Activated naive CD8-positive, alpha-beta T cell treated with anti-CD3 and anti-CD28 coated beads, Interleukin-2, amount 10 ng/mL, durations not matched to agents 7 days and 5 days (primary cell): Measurements from ENCODE around the gene NKTR. TPM values are rescaled to one million over a fixed set of nuclear protein-coding genes. Genes with fewer than 3 reads are reported as not detected.

Source experiments
- ATAC-seq: fragments of 150-1000 bp; cut with Tn5 transposase; one replicate; pipeline ENCODE4 v1.10.0; 2021; ENCODE audit warnings: low read depth, moderate library complexity
- POLR2A ChIA-PET: fragments of 350-600 bp; sonication (Branson Sonifier 250); formaldehyde crosslinking; loops from one replicate; lab custom pipeline; 2021; ENCODE audit warnings: antibody characterized with exemption; lab: Charles Lee
- DNase-seq: peaks from one replicate; pipeline ENCODE4 v3.0.0; 2021
- H3K27ac Mint-ChIP-seq: one replicate; pipeline ENCODE4 v1.8.0; 2022; ENCODE audit warnings: mild to moderate bottlenecking, mixed read lengths
- H3K27me3 Mint-ChIP-seq: one replicate; pipeline ENCODE4 v1.8.0; 2022; ENCODE audit warnings: mild to moderate bottlenecking, moderate library complexity, mixed read lengths
- H3K36me3 Mint-ChIP-seq: one replicate; pipeline ENCODE4 v1.8.0; 2021; ENCODE audit warnings: mild to moderate bottlenecking, mixed read lengths
- H3K4me1 Mint-ChIP-seq: one replicate; pipeline ENCODE4 v1.8.0; 2021; ENCODE audit warnings: mixed read lengths
- H3K4me3 Mint-ChIP-seq: one replicate; pipeline ENCODE4 v1.8.0; 2022; ENCODE audit warnings: mild to moderate bottlenecking, moderate library complexity, mixed read lengths
- H3K9me3 Mint-ChIP-seq: one replicate; pipeline ENCODE4 v1.8.0; 2021; ENCODE audit warnings: mixed read lengths
- total RNA-seq, 2 experiments: library from RNA; stranded (reverse); gene quantifications; one replicate each; pipeline ENCODE4 v1.2.3, GENCODE V29; 2021

NKTR gene
- total RNA-seq, 2 experiments from 2014 or later = 150 to 152 TPM

DNA sequence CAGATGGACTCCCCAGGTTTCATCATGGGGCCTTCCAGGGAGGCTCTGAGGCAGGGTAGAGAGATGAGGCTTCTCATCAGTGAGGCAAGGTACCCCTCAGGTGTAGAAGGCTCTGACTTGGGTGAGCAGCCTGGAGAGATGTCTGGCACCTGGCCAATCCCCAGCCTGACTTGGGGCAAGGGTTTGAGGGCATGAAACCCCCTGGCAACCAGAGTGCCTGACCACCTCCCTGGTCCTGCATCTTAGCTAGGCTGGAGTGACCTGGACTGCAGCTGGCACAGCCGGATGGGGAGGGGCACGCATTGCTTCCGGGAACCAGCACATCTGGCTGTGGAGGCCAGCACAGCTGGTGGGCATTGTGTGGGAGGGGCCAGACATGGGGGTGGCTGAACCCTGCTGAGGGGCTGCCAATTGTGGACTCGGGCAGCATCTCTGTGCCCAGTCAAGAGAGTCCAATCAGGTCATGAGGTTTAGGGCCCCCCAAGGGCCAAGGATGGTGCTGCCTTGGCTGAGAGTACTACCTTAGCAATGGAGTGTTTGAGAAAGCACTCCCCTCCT is 54.9 kb downstream of the NKTR start:
- Mint-ChIP-seq H3K4me3 (peak overlapping the region; percentile 22), H3K27ac (no peak overlapping the region), H3K9me3 (no peaks in the 10 kb centered on the region), H3K4me1 (peaks cover 19% of the 10 kb centered on the region), H3K27me3 (peaks cover 4% of the 10 kb centered on the region), H3K36me3 (peaks cover 1% of the 10 kb centered on the region)
- peak; percentile 35 for DNase-seq
- ATAC-seq = no peak
- POLR2A ChIA-PET = no interaction called here

DNA sequence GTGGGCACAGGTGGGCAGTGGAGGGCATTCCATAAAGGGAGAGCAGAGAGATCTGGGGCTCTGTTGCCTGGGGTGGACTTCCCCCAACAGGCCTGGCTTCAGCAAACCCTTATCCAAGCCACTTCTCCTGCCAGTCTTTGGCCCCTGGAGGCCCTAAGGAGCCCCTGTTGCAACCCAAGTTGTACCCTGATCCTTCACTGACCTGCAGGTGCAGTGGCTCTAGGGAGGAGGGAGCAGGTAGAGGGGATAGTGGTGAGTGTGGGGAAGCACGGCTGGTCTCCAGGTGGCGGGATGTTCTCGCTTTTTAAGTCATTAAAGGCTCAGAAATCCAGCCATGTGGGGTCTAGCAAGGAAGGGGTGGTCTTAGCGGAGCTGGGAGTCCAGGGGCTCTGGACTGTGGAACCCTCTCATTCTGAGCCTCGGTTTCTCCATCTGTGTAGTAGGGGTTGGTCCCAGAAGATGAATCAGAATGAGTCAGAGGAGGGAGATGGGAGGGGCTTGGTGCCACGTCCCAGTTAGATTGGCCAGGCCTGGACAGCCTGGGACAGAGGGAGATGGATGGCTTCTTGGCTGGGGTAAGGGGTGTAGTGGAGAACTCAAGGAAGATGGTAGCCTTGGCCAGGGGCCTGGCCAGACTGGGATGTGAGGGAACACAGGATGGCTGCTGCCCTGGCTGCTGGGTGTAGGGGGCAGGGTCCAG is 55.6 kb downstream of the NKTR start:
- POLR2A ChIA-PET = no interaction called here
- Mint-ChIP-seq H3K36me3 (peaks cover 1% of the 10 kb centered on the region), H3K4me3 (no peak overlapping the region), H3K27me3 (peaks cover 4% of the 10 kb centered on the region), H3K9me3 (no peaks in the 10 kb centered on the region), H3K4me1 (peaks cover 19% of the 10 kb centered on the region), H3K27ac (no peak overlapping the region)
- ATAC-seq (no peak), DNase-seq (no peak)

DNA sequence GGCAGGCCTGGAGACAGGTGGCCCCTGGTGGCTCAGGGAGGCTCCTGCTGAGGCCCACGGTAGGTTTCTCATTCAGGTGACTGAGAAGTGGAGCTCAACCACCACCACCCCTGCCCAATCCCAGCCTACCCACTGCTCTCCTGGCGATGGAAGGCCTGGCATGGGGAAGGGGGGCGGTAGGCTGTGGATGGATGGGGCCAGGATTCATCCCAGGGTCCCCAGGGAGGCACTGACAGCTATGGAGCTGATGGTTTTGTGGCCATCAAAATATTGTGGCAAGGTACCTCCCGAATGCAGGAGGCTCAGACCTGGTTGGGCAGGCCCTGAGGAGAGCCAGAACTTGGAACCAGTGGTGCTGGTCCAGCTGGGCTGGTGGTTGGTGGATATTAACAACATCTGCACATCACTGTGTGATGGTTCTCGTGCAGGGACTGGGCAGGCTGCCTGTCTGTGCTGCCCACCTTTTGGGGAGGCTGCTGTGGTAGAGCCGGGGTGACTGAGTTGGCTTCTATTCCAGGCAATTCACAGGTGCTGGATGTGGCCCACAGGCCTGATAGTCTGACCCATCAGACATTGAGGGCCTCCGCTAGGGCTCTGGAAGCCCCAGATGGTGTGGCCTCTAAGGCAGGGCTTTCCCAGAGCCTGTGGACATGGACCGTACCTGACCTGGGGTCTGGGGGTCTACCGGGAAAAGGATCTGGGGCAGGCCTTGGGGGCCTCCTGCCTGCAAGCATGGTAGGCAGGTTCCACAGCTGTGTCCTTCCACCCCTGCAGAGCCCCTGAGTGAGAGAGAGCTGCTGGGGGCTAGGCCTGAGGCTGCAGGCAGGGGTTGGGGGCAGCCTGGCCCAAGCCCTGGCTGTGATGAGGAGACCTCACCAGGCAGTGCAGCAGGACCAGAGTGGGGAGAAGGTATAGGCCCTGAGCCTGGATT is 56.5 kb downstream of the NKTR start:
- Mint-ChIP-seq H3K36me3 (peaks cover 1% of the 10 kb centered on the region), H3K4me1 (peaks cover 17% of the 10 kb centered on the region), H3K9me3 (no peaks in the 10 kb centered on the region), H3K27me3 (peaks cover 4% of the 10 kb centered on the region), H3K27ac (no peak overlapping the region), H3K4me3 (no peak overlapping the region)
- POLR2A ChIA-PET = no interaction called here
- DNase-seq = peak; percentile 31
- ATAC-seq = no peak

DNA sequence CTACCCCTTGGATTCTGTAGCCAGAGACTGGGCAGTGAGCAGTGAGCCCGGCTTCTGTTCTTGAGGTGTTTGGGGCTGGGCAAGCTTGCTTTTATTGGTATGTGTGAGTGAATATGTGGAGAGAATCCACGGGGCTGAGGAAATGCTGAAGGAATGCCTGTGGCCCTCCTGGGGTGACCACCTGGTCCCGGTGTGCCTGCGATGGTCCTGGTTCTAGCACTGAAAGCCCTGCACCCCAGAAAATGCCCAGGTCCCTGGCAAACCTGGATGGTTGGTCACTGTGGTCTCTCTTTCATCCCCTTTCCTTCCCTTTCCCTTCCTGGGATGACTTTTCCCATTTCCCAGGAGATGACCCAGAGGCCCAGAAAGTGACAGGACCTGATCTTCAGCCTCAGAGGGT is 57.2 kb downstream of the NKTR start:
- Mint-ChIP-seq H3K27ac (peak overlapping the region; percentile 28), H3K4me3 (no peak overlapping the region)
- POLR2A ChIA-PET = no interaction called here

DNA sequence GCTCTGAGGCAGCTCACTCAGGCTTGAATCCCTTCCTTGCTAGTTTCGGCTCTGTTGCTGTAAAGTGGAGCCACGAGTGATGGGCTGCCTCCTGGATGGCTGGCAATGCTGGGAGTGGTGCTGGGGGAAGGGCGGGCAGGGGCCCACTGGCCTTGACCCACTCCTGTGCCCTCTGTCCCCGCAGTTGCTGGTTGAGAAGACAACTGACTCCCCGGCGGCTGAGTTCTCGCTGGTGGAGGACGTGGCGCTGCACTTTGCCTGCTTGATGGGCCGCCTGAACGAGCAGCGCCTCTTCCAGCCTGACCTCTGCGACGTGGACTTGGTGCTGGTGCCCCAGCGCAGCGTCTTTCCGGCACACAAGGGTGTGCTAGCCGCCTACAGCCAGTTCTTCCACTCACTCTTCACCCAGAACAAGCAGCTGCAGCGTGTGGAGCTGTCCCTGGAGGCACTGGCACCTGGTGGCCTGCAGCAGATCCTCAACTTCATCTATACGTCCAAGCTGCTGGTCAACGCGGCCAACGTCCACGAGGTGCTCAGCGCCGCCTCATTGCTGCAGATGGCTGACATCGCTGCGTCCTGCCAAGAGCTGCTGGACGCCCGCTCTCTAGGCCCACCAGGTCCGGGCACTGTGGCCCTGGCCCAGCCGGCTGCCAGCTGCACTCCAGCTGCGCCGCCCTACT is 57.7 kb downstream of the NKTR start:
- Mint-ChIP-seq H3K4me3 (no peak overlapping the region), H3K36me3 (peaks cover 1% of the 10 kb centered on the region), H3K4me1 (peaks cover 5% of the 10 kb centered on the region), H3K9me3 (no peaks in the 10 kb centered on the region), H3K27ac (peak overlapping the region; percentile 28), H3K27me3 (peaks cover 4% of the 10 kb centered on the region)
- ATAC-seq = no peak
- POLR2A ChIA-PET = no interaction called here
- no peak for DNase-seq

More for the DNA sequence above, 57.2 kb downstream of the NKTR start:
- ATAC-seq = no peak
- H3K9me3 Mint-ChIP-seq = no peaks in the 10 kb centered on the region
- H3K27me3 Mint-ChIP-seq = peaks cover 4% of the 10 kb centered on the region
- H3K4me1 Mint-ChIP-seq = peaks cover 10% of the 10 kb centered on the region
- peaks cover 1% of the 10 kb centered on the region for H3K36me3 Mint-ChIP-seq
- no peak for DNase-seq

DNA sequence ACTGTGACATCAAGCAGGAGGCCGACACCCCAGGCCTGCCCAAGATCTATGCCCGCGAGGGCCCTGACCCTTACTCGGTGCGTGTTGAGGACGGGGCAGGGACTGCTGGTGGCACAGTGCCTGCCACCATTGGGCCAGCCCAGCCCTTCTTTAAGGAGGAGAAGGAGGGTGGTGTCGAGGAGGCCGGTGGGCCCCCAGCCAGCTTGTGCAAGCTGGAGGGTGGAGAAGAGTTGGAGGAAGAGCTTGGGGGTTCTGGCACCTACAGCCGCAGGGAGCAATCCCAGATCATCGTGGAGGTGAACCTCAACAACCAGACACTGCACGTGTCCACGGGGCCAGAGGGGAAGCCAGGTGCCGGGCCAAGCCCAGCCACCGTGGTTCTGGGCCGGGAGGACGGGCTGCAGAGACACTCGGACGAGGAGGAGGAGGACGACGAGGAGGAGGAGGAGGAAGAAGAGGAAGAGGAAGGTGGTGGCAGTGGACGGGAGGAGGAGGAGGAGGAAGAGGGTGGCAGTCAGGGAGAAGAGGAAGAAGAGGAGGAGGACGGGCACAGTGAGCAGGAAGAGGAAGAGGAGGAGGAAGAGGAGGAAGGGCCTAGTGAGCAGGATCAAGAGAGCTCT is 58.4 kb downstream of the NKTR start:
- ATAC-seq (no peak), DNase-seq (no peak)
- no peaks in the 10 kb centered on the region for H3K9me3 Mint-ChIP-seq
- POLR2A ChIA-PET = no interaction called here
- H3K27ac Mint-ChIP-seq = no peak overlapping the region
- no peaks in the 10 kb centered on the region for H3K36me3 Mint-ChIP-seq
- no peaks in the 10 kb centered on the region for H3K4me1 Mint-ChIP-seq
- peaks cover 4% of the 10 kb centered on the region for H3K27me3 Mint-ChIP-seq
- H3K4me3 Mint-ChIP-seq = no peak overlapping the region

DNA sequence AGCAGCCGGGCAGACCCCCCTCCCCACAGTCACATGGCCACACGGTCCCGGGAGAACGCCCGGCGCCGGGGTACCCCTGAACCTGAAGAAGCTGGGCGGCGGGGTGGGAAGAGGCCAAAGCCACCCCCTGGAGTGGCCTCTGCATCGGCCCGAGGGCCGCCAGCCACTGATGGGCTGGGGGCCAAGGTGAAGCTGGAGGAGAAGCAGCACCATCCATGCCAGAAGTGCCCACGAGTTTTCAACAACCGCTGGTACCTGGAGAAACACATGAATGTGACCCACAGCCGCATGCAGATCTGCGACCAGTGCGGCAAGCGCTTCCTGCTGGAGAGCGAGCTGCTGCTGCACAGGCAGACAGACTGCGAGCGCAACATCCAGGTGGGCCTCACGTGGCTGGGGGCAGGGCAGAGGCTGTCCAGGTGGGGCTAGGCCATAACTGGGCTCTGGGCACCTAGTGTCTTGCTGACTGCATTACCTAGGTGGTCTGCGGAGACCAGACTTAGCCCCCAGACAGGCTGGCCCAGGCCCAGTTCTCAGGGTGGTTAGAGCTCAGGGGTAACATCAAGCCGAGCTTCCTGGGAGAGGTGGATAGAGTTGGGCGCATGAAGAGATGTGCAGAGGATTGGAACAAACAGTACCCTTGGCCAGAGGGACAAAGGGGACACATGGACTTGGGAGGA is 59.1 kb downstream of the NKTR start:
- Mint-ChIP-seq H3K9me3 (no peaks in the 10 kb centered on the region), H3K36me3 (no peaks in the 10 kb centered on the region), H3K4me3 (no peak overlapping the region), H3K27me3 (peaks cover 4% of the 10 kb centered on the region), H3K4me1 (no peaks in the 10 kb centered on the region), H3K27ac (no peak overlapping the region)
- ATAC-seq (no peak), DNase-seq (no peak)
- POLR2A ChIA-PET = no interaction called here

DNA sequence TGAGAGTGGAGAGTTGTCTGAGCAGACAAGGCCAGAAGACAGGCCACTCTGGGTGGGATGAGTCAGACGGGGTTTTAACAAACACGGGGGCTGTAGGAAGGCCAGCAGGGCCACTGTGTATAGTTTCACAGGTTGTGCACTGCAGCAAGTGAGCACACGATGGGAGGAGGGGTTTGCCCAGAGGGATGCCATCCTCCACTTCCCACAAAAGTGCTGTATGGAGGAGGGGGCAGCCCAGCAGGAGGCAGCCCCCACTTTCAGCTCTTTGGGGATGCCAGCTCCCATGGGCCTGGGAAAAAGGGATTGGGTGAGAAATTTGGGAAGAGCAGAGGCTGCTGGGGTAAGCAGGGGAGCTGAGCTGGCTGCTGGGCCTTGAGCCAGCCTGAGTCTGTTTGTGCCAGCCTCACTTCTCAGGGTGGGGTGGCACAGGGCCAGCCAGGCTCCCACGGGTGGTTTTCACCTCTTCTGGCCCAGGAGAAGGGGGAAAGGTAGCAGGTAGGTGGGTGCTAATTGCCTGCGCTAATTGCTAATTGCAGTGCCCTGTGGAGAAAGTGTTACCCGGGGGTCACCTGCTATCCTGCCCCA is 59.7 kb downstream of the NKTR start:
- Mint-ChIP-seq H3K4me3 (no peak overlapping the region), H3K9me3 (no peaks in the 10 kb centered on the region), H3K27me3 (peaks cover 2% of the 10 kb centered on the region), H3K36me3 (no peaks in the 10 kb centered on the region), H3K27ac (no peak overlapping the region), H3K4me1 (no peaks in the 10 kb centered on the region)
- POLR2A ChIA-PET = no interaction called here
- no peak for ATAC-seq
- DNase-seq = no peak

DNA sequence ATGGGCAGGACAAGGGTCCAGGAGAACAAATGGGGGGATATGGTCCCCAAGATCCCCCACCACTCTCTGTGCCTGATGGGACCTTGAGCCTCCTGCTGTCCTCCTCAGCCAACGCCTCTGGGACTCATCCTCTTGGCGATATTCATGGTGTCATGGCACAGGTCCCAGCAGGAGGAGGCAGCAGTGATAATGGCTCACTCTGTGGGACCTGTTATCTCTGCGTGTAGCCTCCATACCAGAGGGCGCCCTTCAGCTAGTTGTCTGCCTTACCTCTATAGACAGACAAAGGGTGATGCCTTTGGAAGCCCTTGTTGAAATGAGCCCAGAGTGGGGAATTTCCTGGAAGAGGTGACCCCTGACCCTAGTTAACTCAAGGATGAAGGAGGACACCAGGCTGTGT is 60.4 kb downstream of the NKTR start:
- POLR2A ChIA-PET = no interaction called here
- Mint-ChIP-seq H3K4me3 (no peak overlapping the region), H3K36me3 (no peaks in the 10 kb centered on the region), H3K9me3 (no peaks in the 10 kb centered on the region), H3K27ac (no peak overlapping the region), H3K4me1 (no peaks in the 10 kb centered on the region), H3K27me3 (no peaks in the 10 kb centered on the region)
- ATAC-seq (peak; percentile 27), DNase-seq (no peak)

DNA sequence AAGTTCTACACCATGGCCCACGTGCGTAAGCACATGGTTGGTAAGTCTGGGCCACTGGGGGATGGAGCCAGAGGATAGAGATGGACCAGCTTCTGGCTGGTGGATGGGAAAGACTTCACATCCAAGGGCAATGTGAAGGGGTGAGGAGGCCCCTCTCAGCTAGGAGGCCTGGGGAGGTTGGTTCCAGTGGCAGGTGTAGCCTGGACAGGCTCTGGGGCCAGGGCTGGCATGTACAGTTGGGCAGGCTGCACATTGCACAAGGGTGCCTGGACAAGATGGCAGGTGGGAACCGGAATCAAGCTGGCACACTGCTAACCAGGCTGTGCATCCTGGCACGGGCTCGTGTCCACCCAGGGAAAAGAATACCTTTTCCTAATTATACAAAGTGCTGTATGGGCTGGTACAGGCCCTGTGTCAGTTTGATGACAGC is 61.1 kb downstream of the NKTR start:
- Mint-ChIP-seq H3K27me3 (no peaks in the 10 kb centered on the region), H3K27ac (no peak overlapping the region), H3K4me1 (no peaks in the 10 kb centered on the region), H3K36me3 (no peaks in the 10 kb centered on the region), H3K9me3 (no peaks in the 10 kb centered on the region), H3K4me3 (no peak overlapping the region)
- POLR2A ChIA-PET = interaction anchor here (1.3 kb wide), 1 partner anchor 61 kb away, joined by 3 read pairs; the partner anchor contains the start of gene NKTR
- no peak for ATAC-seq
- no peak for DNase-seq

DNA sequence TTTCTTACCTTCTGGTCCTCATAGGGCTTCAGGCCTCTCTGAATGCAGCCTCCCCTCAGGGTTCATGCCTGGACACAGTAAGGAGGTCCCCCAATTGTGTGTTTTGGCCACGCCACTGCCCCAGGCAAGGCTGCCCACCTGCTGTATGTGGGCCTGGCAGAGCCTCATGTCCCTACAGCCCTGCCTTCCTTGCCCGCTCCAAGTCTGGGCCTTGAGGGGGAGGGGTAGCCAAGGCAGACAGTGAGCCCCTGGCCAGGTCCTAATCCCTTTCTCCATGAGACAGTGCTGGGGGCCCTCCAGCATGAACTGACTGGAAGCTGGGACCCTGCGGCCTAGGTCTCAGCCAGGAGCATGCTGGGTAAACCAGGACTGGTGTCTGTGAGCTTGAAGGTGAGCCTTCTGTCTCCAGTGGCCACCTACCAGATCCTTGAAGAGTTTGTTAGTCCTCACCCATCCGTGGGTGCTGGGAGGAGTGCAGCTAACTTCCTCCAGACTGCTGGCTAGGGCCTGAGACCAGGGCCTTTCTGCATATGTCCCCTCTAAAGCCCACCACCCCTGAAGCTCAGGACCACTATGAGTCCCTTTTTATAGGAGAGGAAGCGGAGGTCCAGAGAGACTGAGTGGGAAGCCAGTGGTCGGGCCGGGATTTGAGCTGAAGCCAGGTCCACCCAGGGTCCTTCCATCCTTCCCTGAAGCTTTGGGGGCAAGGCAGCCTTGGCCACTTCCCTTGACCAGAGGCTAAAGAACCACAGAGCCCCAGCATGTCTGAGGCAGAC is 61.7 kb downstream of the NKTR start:
- Mint-ChIP-seq H3K36me3 (no peaks in the 10 kb centered on the region), H3K9me3 (no peaks in the 10 kb centered on the region), H3K4me1 (no peaks in the 10 kb centered on the region), H3K27me3 (no peaks in the 10 kb centered on the region), H3K4me3 (no peak overlapping the region), H3K27ac (no peak overlapping the region)
- DNase-seq = no peak
- POLR2A ChIA-PET = interaction anchor here (1.3 kb wide), 1 partner anchor 62 kb away, joined by 3 read pairs; the partner anchor contains the start of gene NKTR
- ATAC-seq = no peak
